Stomach (tissue), 9 donors: ENCODE measurements around the gene CGB1. TPM values are rescaled to one million over a fixed set of nuclear protein-coding genes. Genes with fewer than 3 reads are reported as not detected.
"Not testable (repeated sequence)": the region's sequence is repeated elsewhere in the genome, so short reads cannot be mapped to it uniquely, and the experiment has no call there.

Source experiments
- DNase-seq, 2 donors: peaks; one replicate each; pipeline versions ENCODE4 v3.0.0 to v3.0.0-alpha.2; 2013 to 2019
- H3K27ac ChIP-seq, 5 donors: fragments of 200-600 bp in 4 of 5; sonication (generic) in 4 of 5; one replicate each; pipeline ENCODE4 v1.5.1; 2013 to 2019; ENCODE audit warnings: mild to moderate bottlenecking in 1 of 5, moderate library complexity in 1 of 5
- H3K27me3 ChIP-seq, 3 donors: fragments of 200-600 bp; sonication (generic); one replicate each; pipeline ENCODE4 v1.5.1; 2017 to 2019; ENCODE audit warnings: mixed run types in 1 of 3
- H3K36me3 ChIP-seq, 4 donors: fragments of 200-600 bp; sonication (generic); 1 replicate in 3 of 4; 2 replicates in 1 of 4; pipeline ENCODE4 v1.5.1; 2016 to 2019
- H3K4me1 ChIP-seq, 4 donors: fragments of 200-600 bp; sonication (generic); one replicate each; pipeline ENCODE4 v1.5.1; 2016 to 2019
- H3K4me3 ChIP-seq, 4 donors: fragments of 200-600 bp; sonication (generic) in 3 of 4; one replicate each; pipeline ENCODE4 v1.5.1; 2016 to 2019; ENCODE audit warnings: mild to moderate bottlenecking in 1 of 4
- H3K9me3 ChIP-seq, 4 donors: fragments of 200-600 bp; sonication (generic); one replicate each; pipeline ENCODE4 v1.5.1; 2016 to 2019
- EP300 ChIP-seq: sonication (generic); formaldehyde crosslinking; IDR thresholded peaks from one replicate; pipeline ENCODE4 v1.6.1; 2017; ENCODE audit warnings: antibody characterized with exemption
- POLR2A ChIP-seq, 4 donors: fragments of 450-650 bp; IDR thresholded peaks; one replicate each; pipeline ENCODE4 v1.6.1; 2016; ENCODE audit warnings: antibody characterized with exemption in 4 of 4, control low read depth in 2 of 4, mild to moderate bottlenecking in 1 of 4, moderate library complexity in 1 of 4
- POLR2AphosphoS5 ChIP-seq, 3 donors: sonication (generic); formaldehyde crosslinking; IDR thresholded peaks; one replicate each; pipeline ENCODE4 v1.6.1; 2016; ENCODE audit warnings: antibody characterized with exemption in 3 of 3
- WGBS, 5 donors: extraction: QIAGEN DNeasy Blood & Tissue Kit in 3 of 5; methylation state at CpG; one replicate each; pipeline versions ENCODE4 v1.1.5 to v1.1.7; 2013 to 2018; 5-methylcytosine and 5-hydroxymethylcytosine counted together
- intact Hi-C: fragments of 100-400 bp; cut with DNase I; formaldehyde crosslinking; loops from one replicate; pipeline ENCODE4 v1.15.1; 2023; ENCODE audit warnings: low total_unique reads
- polyA plus RNA-seq, 3 donors: library from polyadenylated mRNA; stranded (reverse); fragments of 200-250 nt; gene quantifications; one replicate each; pipeline ENCODE4 v1.2.3, GENCODE V29; 2013
- total RNA-seq, 5 donors: library from RNA; depleted of rRNA; stranded (reverse); fragments of >200 nt; gene quantifications; one replicate each; pipeline versions ENCODE4 v1.1.0 to v1.2.3, GENCODE V29; 2014 to 2016
- TF ChIP-seq, protein P1 (sequence below), 7 experiments: fragments of 450-650 bp in 4 of 7; fragments of 200-600 bp in 3 of 7; sonication (generic) in 3 of 7; IDR thresholded peaks; one replicate each; pipeline ENCODE4 v1.5.1; 2016 to 2019; ENCODE audit warnings: antibody characterized with exemption in 7 of 7, control low read depth in 2 of 7, mild to moderate bottlenecking in 1 of 7
- donor health status: healthy with polysubstance abuse.
- donor health status: Bipolar disorder and iron deficiency.
- donor health status: healthy.

The CGB1 gene
- total and polyA plus RNA-seq, 8 donors, result not detected

DNA sequence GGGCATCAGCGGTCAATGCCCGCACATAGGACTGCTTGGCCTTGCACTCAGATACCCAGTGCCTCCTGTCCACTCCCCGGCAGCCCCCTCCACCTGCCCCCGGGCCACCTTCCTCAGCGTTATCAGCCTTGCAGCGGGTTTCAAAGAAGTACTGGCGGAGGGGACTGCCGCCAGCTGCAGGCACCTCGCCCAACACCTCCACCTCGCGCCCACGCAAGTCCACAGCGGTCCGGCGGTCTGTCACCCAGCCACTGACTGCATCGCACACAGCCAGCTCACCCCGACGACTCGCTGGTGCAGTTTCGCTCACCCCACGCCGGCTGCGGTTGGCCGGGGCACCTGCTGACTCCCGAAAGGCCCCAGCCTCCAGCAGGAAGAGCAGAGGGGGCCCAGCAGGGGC is 24.8 kb upstream of the CGB1 start:
- H3K4me3 ChIP-seq, result no peak overlapping the region
- H3K36me3 ChIP-seq, result no peaks in the 10 kb centered on the region
- no peak for DNase-seq
- H3K27me3 ChIP-seq, result peaks cover 0 to 100% (median 64%) of the 10 kb centered on the region in 3 donors
- peaks cover 24 to 33% (median 31%) of the 10 kb centered on the region in 4 donors for H3K4me1 ChIP-seq
- intact Hi-C loops, result no loop called here
- no peak overlapping the region for H3K27ac ChIP-seq
- TF ChIP-seq EP300 (no peak), POLR2AphosphoS5 (IDR thresholded peaks at IDR 0.05) (no peak), POLR2A (IDR thresholded peaks at IDR 0.05) (no peak)
- TF ChIP-seq, protein P1, sequence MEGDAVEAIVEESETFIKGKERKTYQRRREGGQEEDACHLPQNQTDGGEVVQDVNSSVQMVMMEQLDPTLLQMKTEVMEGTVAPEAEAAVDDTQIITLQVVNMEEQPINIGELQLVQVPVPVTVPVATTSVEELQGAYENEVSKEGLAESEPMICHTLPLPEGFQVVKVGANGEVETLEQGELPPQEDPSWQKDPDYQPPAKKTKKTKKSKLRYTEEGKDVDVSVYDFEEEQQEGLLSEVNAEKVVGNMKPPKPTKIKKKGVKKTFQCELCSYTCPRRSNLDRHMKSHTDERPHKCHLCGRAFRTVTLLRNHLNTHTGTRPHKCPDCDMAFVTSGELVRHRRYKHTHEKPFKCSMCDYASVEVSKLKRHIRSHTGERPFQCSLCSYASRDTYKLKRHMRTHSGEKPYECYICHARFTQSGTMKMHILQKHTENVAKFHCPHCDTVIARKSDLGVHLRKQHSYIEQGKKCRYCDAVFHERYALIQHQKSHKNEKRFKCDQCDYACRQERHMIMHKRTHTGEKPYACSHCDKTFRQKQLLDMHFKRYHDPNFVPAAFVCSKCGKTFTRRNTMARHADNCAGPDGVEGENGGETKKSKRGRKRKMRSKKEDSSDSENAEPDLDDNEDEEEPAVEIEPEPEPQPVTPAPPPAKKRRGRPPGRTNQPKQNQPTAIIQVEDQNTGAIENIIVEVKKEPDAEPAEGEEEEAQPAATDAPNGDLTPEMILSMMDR (IDR thresholded peaks at IDR 0.05), result no peak
- no peaks in the 10 kb centered on the region for H3K9me3 ChIP-seq
- WGBS, 5 donors, result 51 to 70% (median 53%) methylated on average over 19 to 25 of the region's 25 CpGs

DNA sequence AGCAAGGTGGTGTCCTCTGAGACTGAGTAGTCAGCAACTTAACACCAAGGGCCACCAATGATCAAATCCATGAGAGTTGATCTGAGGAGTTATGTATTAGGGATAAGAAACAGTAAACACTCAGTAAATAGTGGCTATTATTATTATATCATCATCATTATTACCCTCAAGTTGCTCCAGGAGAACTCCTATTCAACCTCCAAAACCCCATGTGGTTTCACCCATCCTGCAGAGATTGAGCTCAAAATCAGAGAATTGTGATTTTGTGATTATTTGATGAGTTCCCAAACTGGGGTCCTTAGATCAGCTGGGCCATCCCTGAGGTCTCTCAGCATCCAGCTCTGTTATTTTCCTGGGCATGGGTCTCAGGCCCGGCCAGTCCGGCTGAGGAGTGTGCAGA is 24.3 kb upstream of the CGB1 start:
- no peaks in the 10 kb centered on the region for H3K9me3 ChIP-seq
- H3K4me3 ChIP-seq, result no peak overlapping the region
- DNase-seq, result no peak
- peaks cover 0 to 99% (median 63%) of the 10 kb centered on the region in 3 donors for H3K27me3 ChIP-seq
- no peaks in the 10 kb centered on the region for H3K36me3 ChIP-seq
- H3K27ac ChIP-seq, result no peak overlapping the region
- intact Hi-C loops, result no loop called here
- 88 to 100% (median 96%) methylated on average over 2 of the region's 2 CpGs for WGBS, 5 donors
- peaks cover 28 to 38% (median 35%) of the 10 kb centered on the region in 4 donors for H3K4me1 ChIP-seq
- TF ChIP-seq, protein P1 (IDR thresholded peaks at IDR 0.05), result no peak
- TF ChIP-seq POLR2A (IDR thresholded peaks at IDR 0.05) (no peak), EP300 (no peak), POLR2AphosphoS5 (IDR thresholded peaks at IDR 0.05) (no peak)

DNA sequence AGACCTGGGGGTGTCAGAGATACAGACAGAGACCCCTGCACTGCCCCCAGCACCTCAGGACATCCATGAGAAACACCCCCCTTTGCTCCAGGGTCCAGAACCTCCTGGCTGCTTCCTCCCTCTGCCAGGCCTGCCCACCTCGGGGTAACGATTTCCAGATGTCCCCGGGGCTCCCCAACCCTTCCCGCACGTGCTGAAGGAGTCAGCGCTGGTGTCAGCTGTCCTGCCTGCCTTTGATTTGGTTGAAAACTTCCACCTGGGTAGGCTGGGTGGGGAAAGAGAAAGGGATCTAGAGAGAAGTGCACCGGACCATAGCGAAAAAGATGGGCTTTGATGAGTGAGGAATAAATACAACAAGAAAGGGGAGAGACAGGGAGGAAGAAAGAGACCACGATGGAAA is 22.4 kb upstream of the CGB1 start:
- no peak overlapping the region for H3K4me3 ChIP-seq
- H3K4me1 ChIP-seq, result peaks cover 24 to 29% (median 25%) of the 10 kb centered on the region in 4 donors
- TF ChIP-seq POLR2AphosphoS5 (IDR thresholded peaks at IDR 0.05), result no peak
- intact Hi-C loops, result no loop called here
- H3K36me3 ChIP-seq, result no peaks in the 10 kb centered on the region
- H3K27me3 ChIP-seq, result peaks cover 0 to 89% (median 52%) of the 10 kb centered on the region in 3 donors
- no peak overlapping the region for H3K27ac ChIP-seq
- 56 to 73% (median 60%) methylated on average over 9 of the region's 9 CpGs for WGBS, 5 donors
- H3K9me3 ChIP-seq, result no peaks in the 10 kb centered on the region
- no peak for DNase-seq

DNA sequence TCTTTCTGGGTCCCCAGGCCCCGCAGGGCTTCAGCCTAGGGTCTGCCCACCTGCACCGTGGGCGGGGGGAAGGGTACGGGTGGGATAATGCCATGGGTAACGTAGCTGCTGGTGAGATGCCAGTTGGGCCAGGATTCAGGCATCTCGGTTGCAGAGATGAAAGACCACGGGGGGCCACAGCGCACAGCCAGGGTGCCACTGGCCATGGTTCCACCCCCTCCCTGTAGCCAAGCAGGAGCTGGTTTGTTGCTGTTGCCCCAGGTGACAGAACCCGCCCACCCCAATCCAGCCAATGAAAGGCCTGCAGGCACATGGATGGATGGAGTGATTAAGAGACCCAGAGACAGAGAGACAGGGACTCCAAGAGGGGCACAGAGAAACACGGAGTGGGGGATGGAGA is 21.9 kb upstream of the CGB1 start:
- no peaks in the 10 kb centered on the region for H3K9me3 ChIP-seq
- intact Hi-C loops, result no loop called here
- 35 to 53% (median 44%) methylated on average over 7 to 10 of the region's 10 CpGs for WGBS, 5 donors
- H3K4me1 ChIP-seq, result peaks cover 24 to 29% (median 25%) of the 10 kb centered on the region in 4 donors
- peaks cover 0 to 84% (median 47%) of the 10 kb centered on the region in 3 donors for H3K27me3 ChIP-seq
- no peak overlapping the region for H3K27ac ChIP-seq
- H3K4me3 ChIP-seq, result no peak overlapping the region
- peak in 1 of 2 donors; percentile 44 for DNase-seq
- H3K36me3 ChIP-seq, result no peaks in the 10 kb centered on the region
- TF ChIP-seq, protein P1 (IDR thresholded peaks at IDR 0.05), result no peak
- no peak for TF ChIP-seq EP300
- no peak for TF ChIP-seq POLR2AphosphoS5 (IDR thresholded peaks at IDR 0.05)
- TF ChIP-seq POLR2A (IDR thresholded peaks at IDR 0.05), result no peak

DNA sequence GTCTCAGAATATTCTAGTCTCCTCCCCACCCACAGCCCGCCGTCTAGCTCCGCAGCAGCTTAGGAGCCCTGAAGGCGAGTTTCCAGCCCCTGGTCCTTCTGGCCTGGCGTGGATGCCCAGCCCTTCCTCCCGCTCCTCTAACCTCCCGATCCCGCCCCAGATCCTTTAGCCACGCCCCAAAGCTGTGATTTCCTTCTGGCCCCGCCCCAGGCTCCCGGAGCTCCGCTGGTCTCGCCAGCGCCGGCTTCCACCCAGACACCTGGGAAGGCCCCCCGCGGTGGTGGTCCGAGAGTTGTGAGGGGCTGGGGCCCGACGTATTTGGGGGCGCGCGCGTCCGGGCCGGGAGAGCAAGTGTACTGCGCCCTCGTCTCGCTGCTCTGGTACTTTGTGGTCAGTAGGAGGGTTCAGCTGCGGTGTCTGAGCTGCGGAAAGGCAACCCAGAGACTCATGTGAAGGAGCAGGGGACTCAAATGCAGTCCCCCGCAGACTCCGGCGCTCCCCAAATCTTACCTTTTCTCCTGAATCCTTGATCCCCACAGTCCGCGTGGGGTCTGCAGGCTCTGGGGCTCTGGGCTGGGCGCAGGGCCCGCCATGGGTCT is 21.0 kb upstream of the CGB1 start, which contains the start of gene CGB7:
CGB7 (minus strand) TSS at position 114 of the 599 bp plus-strand sequence. CDS start 2,374 bp downstream, outside the sequence.
- WGBS, 5 donors, result 1 to 6% (median 4%) methylated on average over 15 to 38 of the region's 38 CpGs
- Histone ChIP-seq H3K27ac (peak within 1 kb of the TSS in 1 of 5 donors; percentile 5), H3K4me3 (peak within 1 kb of the TSS; percentile 52 to 58 (median 57)), H3K9me3 (no peaks in the 10 kb centered on the region), H3K4me1 (peaks cover 24 to 29% (median 25%) of the 10 kb centered on the region in 4 donors), H3K36me3 (no peaks in the 10 kb centered on the region), H3K27me3 (peaks cover 0 to 76% (median 46%) of the 10 kb centered on the region in 3 donors)
- TF ChIP-seq POLR2A (IDR thresholded peaks at IDR 0.05), result no peak
- TF ChIP-seq EP300, result no peak
- TF ChIP-seq, protein P1 (IDR thresholded peaks at IDR 0.05), result no peak
- TF ChIP-seq POLR2AphosphoS5 (IDR thresholded peaks at IDR 0.05), result no peak
- intact Hi-C loops, result no loop called here
- peak; percentile 81 to 83 for DNase-seq

DNA sequence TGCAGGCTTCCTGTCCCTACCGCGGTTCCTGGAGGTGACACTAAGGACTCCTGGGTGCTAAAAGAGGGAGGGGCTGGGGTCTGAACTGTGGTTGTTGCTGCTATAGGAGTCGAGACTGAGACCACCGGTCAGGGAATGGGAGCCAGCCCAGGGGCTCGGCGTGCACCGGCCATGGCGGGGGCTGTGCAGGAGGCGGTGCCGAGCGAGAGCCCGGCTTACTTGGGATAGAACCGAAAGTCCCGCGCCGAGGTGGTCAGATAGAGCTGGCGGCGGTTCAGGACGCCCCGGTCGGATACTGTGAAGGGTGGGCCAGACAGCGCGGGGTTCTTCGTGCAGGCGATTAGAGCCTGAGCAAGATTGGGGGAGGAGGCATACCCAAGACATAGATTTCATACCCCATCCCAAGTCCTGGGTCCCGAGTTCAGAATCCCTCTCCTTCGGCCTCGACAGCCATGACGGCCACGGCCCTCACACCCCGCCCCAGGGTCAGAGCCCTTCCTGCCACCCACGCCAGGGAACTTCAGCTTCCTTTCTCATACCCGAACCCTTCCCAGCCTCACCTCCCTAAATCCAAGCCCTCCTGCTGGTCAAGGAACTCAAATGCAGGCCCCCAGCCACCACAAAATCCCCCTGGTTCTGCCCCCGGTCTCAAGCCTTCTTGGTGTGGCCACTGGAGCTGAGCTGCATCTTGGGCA is 20.4 kb upstream of the CGB1 start:
- H3K27ac ChIP-seq, H3K9me3 ChIP-seq, intact Hi-C loops, DNase-seq, H3K36me3 ChIP-seq: not testable (repeated sequence)
- H3K4me1 ChIP-seq, result peaks cover 24 to 29% (median 25%) of the 10 kb centered on the region in 4 donors
- peaks cover 0 to 69% (median 46%) of the 10 kb centered on the region in 3 donors for H3K27me3 ChIP-seq
- WGBS, 5 donors, result 3 to 5% (median 5%) methylated on average over 17 to 34 of the region's 34 CpGs
- peak overlapping the region; percentile 52 to 58 (median 57) for H3K4me3 ChIP-seq
